PC-9 (cell line): ENCODE data around the gene PTTG1IP. TPM values are rescaled to one million over a fixed set of nuclear protein-coding genes. Genes with fewer than 3 reads are reported as not detected.

Experiments
- BruUV-seq: library from RNA; stranded (reverse); fragments of 400-500 nt; replicated peaks from 2 replicates; lab custom pipeline; 2021; lab: Mats Ljungman, UMichigan
- CTCF ChIA-PET: fragments of 300-600 bp; sonication (Branson Sonifier 250); formaldehyde crosslinking; loops from one replicate; lab custom pipeline; 2022; ENCODE audit warnings: antibody characterized with exemption; lab: Charles Lee
- POLR2A ChIA-PET: fragments of 300-600 bp; sonication (Branson Sonifier 250); formaldehyde crosslinking; loops from one replicate; lab custom pipeline; 2022; ENCODE audit warnings: antibody characterized with exemption; ENCODE audit not compliant: unreplicated experiment; lab: Charles Lee
- DNase-seq, 2 experiments: peaks; one replicate each; pipeline versions ENCODE4 v3.0.0 to v3.0.0-alpha.2; 2015 to 2022; ENCODE audit warnings: mixed read lengths in 1 of 2
- H2AFZ ChIP-seq: fragments of 200-600 bp; sonication (generic); 2 replicates; pipeline ENCODE4 v1.8.1; 2017; ENCODE audit warnings: antibody characterized with exemption
- H3F3A ChIP-seq: fragments of 200-600 bp; sonication (generic); 2 replicates; pipeline ENCODE4 v1.8.1; 2017; ENCODE audit warnings: antibody characterized with exemption, mild to moderate bottlenecking, low read depth; ENCODE audit not compliant: insufficient read depth
- H3K27ac ChIP-seq: fragments of 200-600 bp; sonication (generic); 2 replicates; pipeline ENCODE4 v1.6.1; 2016; ENCODE audit warnings: mixed run types
- H3K27me3 ChIP-seq: fragments of 200-600 bp; sonication (generic); 2 replicates; pipeline ENCODE4 v1.6.1; 2016; ENCODE audit warnings: low read depth, mixed run types; ENCODE audit not compliant: insufficient read depth
- H3K36me3 ChIP-seq: fragments of 200-600 bp; sonication (generic); 2 replicates; pipeline ENCODE4 v1.6.1; 2016; ENCODE audit warnings: low read depth, mixed run types
- H3K4me1 ChIP-seq: fragments of 200-600 bp; sonication (generic); replicated peaks from 2 replicates; pipeline ENCODE4 v1.6.1; 2016; ENCODE audit warnings: mixed run types; ENCODE audit not compliant: insufficient read depth
- H3K4me2 ChIP-seq: fragments of 200-600 bp; sonication (generic); 2 replicates; pipeline ENCODE4 v1.6.1; 2017; ENCODE audit warnings: mixed run types
- H3K4me3 ChIP-seq: fragments of 200-600 bp; sonication (generic); 2 replicates; pipeline ENCODE4 v1.6.1; 2016; ENCODE audit warnings: mixed run types
- H3K79me2 ChIP-seq: fragments of 200-600 bp; sonication (generic); 2 replicates; pipeline ENCODE4 v1.6.1; 2017; ENCODE audit warnings: low read depth, mixed run types
- H3K9me2 ChIP-seq: fragments of 200-600 bp; sonication (generic); 2 replicates; pipeline ENCODE4 v1.8.1; 2017; ENCODE audit warnings: mild to moderate bottlenecking; ENCODE audit not compliant: insufficient read depth
- H3K9me3 ChIP-seq: fragments of 200-600 bp; sonication (generic); 2 replicates; pipeline ENCODE4 v1.8.1; 2016; ENCODE audit warnings: low read depth; ENCODE audit not compliant: insufficient read depth
- H4K20me1 ChIP-seq: fragments of 200-600 bp; sonication (generic); 2 replicates; pipeline ENCODE4 v1.8.1; 2017; ENCODE audit not compliant: insufficient read depth
- EZH2 ChIP-seq: fragments of 200-600 bp; sonication (generic); IDR thresholded peaks from 2 replicates; pipeline ENCODE4 v1.8.0; 2017; ENCODE audit warnings: antibody characterized with exemption, low read depth
- intact Hi-C: fragments of 100-400 bp; cut with micrococcal nuclease; formaldehyde crosslinking; loops from one replicate; pipeline ENCODE4 v1.10.0; 2022; ENCODE audit not compliant: unreplicated experiment
- total RNA-seq: library from RNA; stranded (reverse); gene quantifications from 2 replicates; pipeline ENCODE4 v1.2.3, GENCODE V29; 2021
- TF ChIP-seq, protein P1 (sequence below): fragments of 200-600 bp; sonication (generic); conservative IDR thresholded peaks from 2 replicates; pipeline ENCODE4 v1.6.1; 2017; ENCODE audit warnings: mixed run types, antibody characterized with exemption, mild to moderate bottlenecking, moderate library complexity

Gene PTTG1IP
- total RNA-seq, 1 experiment from 2014 or later: 174 TPM

GRCh38 chr21:44905016-44905727, 31.7 kb upstream of the PTTG1IP start:
- ChIA-PET CTCF (no interaction called here), POLR2A (no interaction called here)
- H3K36me3 ChIP-seq: no peaks in the 10 kb centered on the region
- H2AFZ ChIP-seq: no peak overlapping the region
- DNase-seq: no peak
- H4K20me1 ChIP-seq: no peaks in the 10 kb centered on the region
- no peaks in the 10 kb centered on the region for H3K9me3 ChIP-seq
- H3K4me1 ChIP-seq: no peaks in the 10 kb centered on the region
- intact Hi-C loops: no loop called here
- no peaks in the 10 kb centered on the region for H3K79me2 ChIP-seq
- TF ChIP-seq, protein P1, sequence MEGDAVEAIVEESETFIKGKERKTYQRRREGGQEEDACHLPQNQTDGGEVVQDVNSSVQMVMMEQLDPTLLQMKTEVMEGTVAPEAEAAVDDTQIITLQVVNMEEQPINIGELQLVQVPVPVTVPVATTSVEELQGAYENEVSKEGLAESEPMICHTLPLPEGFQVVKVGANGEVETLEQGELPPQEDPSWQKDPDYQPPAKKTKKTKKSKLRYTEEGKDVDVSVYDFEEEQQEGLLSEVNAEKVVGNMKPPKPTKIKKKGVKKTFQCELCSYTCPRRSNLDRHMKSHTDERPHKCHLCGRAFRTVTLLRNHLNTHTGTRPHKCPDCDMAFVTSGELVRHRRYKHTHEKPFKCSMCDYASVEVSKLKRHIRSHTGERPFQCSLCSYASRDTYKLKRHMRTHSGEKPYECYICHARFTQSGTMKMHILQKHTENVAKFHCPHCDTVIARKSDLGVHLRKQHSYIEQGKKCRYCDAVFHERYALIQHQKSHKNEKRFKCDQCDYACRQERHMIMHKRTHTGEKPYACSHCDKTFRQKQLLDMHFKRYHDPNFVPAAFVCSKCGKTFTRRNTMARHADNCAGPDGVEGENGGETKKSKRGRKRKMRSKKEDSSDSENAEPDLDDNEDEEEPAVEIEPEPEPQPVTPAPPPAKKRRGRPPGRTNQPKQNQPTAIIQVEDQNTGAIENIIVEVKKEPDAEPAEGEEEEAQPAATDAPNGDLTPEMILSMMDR: no peak
- TF ChIP-seq EZH2: no peak
- H3K4me3 ChIP-seq: no peak overlapping the region
- H3F3A ChIP-seq: peaks cover 14% of the 10 kb centered on the region
- H3K4me2 ChIP-seq: no peak overlapping the region
- H3K27me3 ChIP-seq: no peaks in the 10 kb centered on the region
- H3K9me2 ChIP-seq: no peaks in the 10 kb centered on the region
- BruUV-seq: no TSS peak
- H3K27ac ChIP-seq: no peak overlapping the region

DNA sequence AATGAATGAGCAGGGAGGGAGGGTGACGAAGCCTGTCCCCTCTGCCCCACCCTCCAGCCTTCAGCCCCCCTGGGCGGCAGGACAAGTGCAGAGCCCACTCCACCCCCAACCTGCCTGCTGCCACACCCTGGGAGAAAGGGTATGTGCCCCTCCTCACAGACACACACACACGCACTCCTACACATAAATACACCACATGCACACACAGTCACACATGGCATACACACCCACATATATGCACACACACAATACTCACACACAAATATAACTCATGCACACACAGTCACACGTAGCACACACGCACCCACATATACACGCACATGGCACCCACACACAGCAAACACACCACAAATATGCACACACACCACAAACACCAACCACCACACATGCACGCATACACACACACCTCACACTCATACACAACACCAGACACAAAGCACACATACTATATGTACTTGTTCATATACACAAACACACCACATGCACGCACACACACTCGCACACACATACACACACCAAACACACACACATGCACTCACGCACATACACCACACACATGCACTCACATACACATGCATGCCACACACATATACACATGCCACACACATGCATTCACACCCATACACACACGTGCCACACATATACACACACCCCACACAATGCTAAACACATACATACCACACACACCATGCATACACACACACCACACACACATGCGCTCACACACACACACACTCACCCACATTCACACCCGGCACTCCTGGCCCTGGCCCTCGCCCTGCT, 30.8 kb upstream of the PTTG1IP start:
- CTCF ChIA-PET: no interaction called here
- peaks cover 10% of the 10 kb centered on the region for H3F3A ChIP-seq

DNA sequence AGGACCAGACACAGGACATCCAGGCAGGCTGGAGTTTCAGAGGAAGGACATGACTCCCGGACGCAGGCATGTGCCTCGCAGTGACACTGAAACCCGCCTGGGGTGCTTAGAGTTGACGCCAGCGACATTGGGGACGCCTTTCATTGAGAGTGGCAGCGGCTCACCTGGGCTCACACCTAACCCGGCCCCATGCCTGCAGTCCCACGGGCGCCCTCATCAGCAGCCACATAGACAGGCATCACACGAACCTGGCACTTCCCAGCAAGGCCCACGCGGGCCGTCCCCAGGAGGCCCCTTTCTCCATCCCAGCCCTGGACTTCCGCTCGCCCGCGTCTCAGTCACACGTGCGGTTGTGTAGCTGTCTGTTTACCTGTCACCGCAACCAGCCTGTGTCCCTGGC, 30.2 kb upstream of the PTTG1IP start:
- H3K9me3 ChIP-seq: no peaks in the 10 kb centered on the region
- no peaks in the 10 kb centered on the region for H3K36me3 ChIP-seq
- ChIA-PET CTCF (no interaction called here), POLR2A (no interaction called here)
- H4K20me1 ChIP-seq: no peaks in the 10 kb centered on the region
- intact Hi-C loops: no loop called here
- DNase-seq: no peak
- no TSS peak for BruUV-seq
- no peak overlapping the region for H2AFZ ChIP-seq
- no peak overlapping the region for H3K4me3 ChIP-seq
- TF ChIP-seq, protein P1: no peak
- TF ChIP-seq EZH2: no peak
- H3K9me2 ChIP-seq: no peaks in the 10 kb centered on the region
- no peak overlapping the region for H3K4me2 ChIP-seq
- no peaks in the 10 kb centered on the region for H3K4me1 ChIP-seq
- peaks cover 10% of the 10 kb centered on the region for H3F3A ChIP-seq
- H3K79me2 ChIP-seq: no peaks in the 10 kb centered on the region
- H3K27ac ChIP-seq: no peak overlapping the region
- H3K27me3 ChIP-seq: no peaks in the 10 kb centered on the region

More for the DNA sequence above, 30.8 kb upstream of the PTTG1IP start:
- Histone ChIP-seq H3K36me3 (no peaks in the 10 kb centered on the region), H4K20me1 (no peaks in the 10 kb centered on the region), H3K27ac (no peak overlapping the region), H3K9me2 (no peaks in the 10 kb centered on the region), H3K79me2 (no peaks in the 10 kb centered on the region), H3K9me3 (no peaks in the 10 kb centered on the region), H3K4me3 (no peak overlapping the region), H3K4me1 (no peaks in the 10 kb centered on the region), H3K4me2 (no peak overlapping the region), H2AFZ (no peak overlapping the region), H3K27me3 (no peaks in the 10 kb centered on the region)
- no TSS peak for BruUV-seq
- intact Hi-C loops: no loop called here
- TF ChIP-seq, protein P1: no peak
- TF ChIP-seq EZH2: no peak
- POLR2A ChIA-PET: no interaction called here
- no peak for DNase-seq
